Hepatocyte (in vitro differentiated cells): ENCODE data around the gene FYN. TPM values are rescaled to one million over a fixed set of nuclear protein-coding genes. Genes with fewer than 3 reads are reported as not detected.

ENCODE experiments used
- DNase-seq: peaks from one replicate; pipeline ENCODE4 v3.0.0-alpha.2; 2016; ENCODE audit warnings: low spot score
- H2AFZ ChIP-seq: fragments of 200-600 bp; sonication (generic); 2 replicates; pipeline ENCODE4 v1.6.0; 2016; ENCODE audit warnings: antibody characterized with exemption, mild to moderate bottlenecking
- H3K27ac ChIP-seq: fragments of 200-600 bp; sonication (generic); 2 replicates; pipeline ENCODE4 v1.5.1; 2016; ENCODE audit warnings: mild to moderate bottlenecking
- H3K27me3 ChIP-seq: fragments of 200-600 bp; sonication (generic); 2 replicates; pipeline ENCODE4 v1.6.1; 2016
- H3K36me3 ChIP-seq: fragments of 200-600 bp; sonication (generic); replicated peaks from 2 replicates; pipeline ENCODE4 v1.5.1; 2016; ENCODE audit warnings: low read depth; ENCODE audit not compliant: insufficient read depth
- H3K4me1 ChIP-seq: fragments of 200-600 bp; sonication (generic); 2 replicates; pipeline ENCODE4 v1.5.1; 2016; ENCODE audit warnings: mild to moderate bottlenecking, moderate library complexity; ENCODE audit not compliant: insufficient read depth
- H3K4me2 ChIP-seq: fragments of 200-600 bp; sonication (generic); 2 replicates; pipeline ENCODE4 v1.6.0; 2016
- H3K4me3 ChIP-seq: fragments of 200-600 bp; sonication (generic); 2 replicates; pipeline ENCODE4 v1.5.1; 2016; ENCODE audit warnings: mild to moderate bottlenecking
- H3K79me2 ChIP-seq: fragments of 200-600 bp; sonication (generic); 2 replicates; pipeline ENCODE4 v1.6.0; 2017; ENCODE audit warnings: mild to moderate bottlenecking
- H3K9me2 ChIP-seq: fragments of 200-600 bp; sonication (generic); replicated peaks from 2 replicates; pipeline ENCODE4 v1.6.0; 2017; ENCODE audit warnings: mild to moderate bottlenecking; ENCODE audit not compliant: insufficient read depth
- H3K9me3 ChIP-seq: fragments of 200-600 bp; sonication (generic); 2 replicates; pipeline ENCODE4 v1.5.1; 2016; ENCODE audit warnings: low read depth, mild to moderate bottlenecking
- H4K20me1 ChIP-seq: fragments of 200-600 bp; sonication (generic); 2 replicates; pipeline ENCODE4 v1.6.0; 2016; ENCODE audit warnings: mild to moderate bottlenecking; ENCODE audit not compliant: insufficient read depth, poor library complexity, severe bottlenecking
- EZH2 ChIP-seq: fragments of 200-600 bp; sonication (generic); IDR thresholded peaks from 2 replicates; pipeline ENCODE4 v1.6.1; 2016; ENCODE audit warnings: antibody characterized with exemption, mild to moderate bottlenecking, borderline replicate concordance
- EZH2phosphoT487 ChIP-seq: fragments of 200-600 bp; sonication (generic); IDR thresholded peaks from one replicate; pipeline ENCODE4 v1.6.1; 2018; ENCODE audit warnings: antibody characterized with exemption, mild to moderate bottlenecking, low read depth, moderate library complexity; ENCODE audit not compliant: unreplicated experiment, severe bottlenecking
- WGBS: methylation state at CpG from one replicate; pipeline ENCODE4 v1.1.6; 2016; ENCODE audit warnings: low lambda C conversion rate; ENCODE audit errors: missing lambda C conversion rate; 5-methylcytosine and 5-hydroxymethylcytosine counted together
- polyA plus RNA-seq: library from polyadenylated mRNA; unstranded; fragments of >200 nt; fragmentation: Nextera tagmentation; extraction: Ambion mirVana; gene quantifications from 2 replicates; pipeline ENCODE4 v1.2.1, GENCODE V29; 2016
- total RNA-seq: library from RNA; depleted of rRNA; stranded (reverse); fragments of >200 nt; gene quantifications from 2 replicates; pipeline ENCODE4 v1.2.3, GENCODE V29; 2014
- TF ChIP-seq, protein P1 (sequence below): fragments of 200-600 bp; sonication (generic); IDR thresholded peaks from 2 replicates; pipeline ENCODE4 v1.5.1; 2016; ENCODE audit warnings: antibody characterized with exemption, mild to moderate bottlenecking; ENCODE audit not compliant: poor library complexity

FYN gene
- total and polyA plus RNA-seq, 2 experiments from 2014 or later = 40.0 to 70.1 TPM

DNA sequence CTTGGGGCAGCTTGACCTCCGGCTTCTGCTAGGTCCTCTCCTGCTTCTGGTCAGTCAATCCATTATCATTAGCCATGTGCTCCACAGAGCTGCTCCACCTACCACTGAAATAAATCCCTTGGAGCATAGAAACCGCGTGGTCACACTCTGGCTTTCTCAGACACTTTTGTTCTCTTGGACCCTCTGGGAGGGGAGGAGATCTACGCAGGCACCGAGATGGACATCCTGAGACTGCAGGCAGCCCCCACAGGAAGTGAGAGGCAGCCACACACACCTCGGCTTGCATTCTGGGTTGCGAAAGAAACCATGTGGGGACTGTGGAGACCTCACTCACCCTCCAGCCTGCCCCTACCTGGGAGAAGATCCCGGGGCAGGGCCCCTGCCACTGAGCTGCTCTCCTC, 79.5 kb downstream of the FYN start:
- peaks cover 21% of the 10 kb centered on the region for H3K79me2 ChIP-seq
- 82% methylated on average over 8 of the region's 8 CpGs for WGBS

GRCh38 chr6:111792914-111793700, 80.1 kb downstream of the FYN start:
- Histone ChIP-seq H3K27ac (no peak overlapping the region), H3K27me3 (no peaks in the 10 kb centered on the region), H3K4me2 (no peak overlapping the region), H2AFZ (no peak overlapping the region), H4K20me1 (no peaks in the 10 kb centered on the region), H3K4me1 (peaks cover 7% of the 10 kb centered on the region), H3K79me2 (peaks cover 18% of the 10 kb centered on the region), H3K4me3 (no peak overlapping the region), H3K9me3 (no peaks in the 10 kb centered on the region), H3K36me3 (no peaks in the 10 kb centered on the region), H3K9me2 (no peaks in the 10 kb centered on the region)
- TF ChIP-seq EZH2 = no peak
- TF ChIP-seq, protein P1, sequence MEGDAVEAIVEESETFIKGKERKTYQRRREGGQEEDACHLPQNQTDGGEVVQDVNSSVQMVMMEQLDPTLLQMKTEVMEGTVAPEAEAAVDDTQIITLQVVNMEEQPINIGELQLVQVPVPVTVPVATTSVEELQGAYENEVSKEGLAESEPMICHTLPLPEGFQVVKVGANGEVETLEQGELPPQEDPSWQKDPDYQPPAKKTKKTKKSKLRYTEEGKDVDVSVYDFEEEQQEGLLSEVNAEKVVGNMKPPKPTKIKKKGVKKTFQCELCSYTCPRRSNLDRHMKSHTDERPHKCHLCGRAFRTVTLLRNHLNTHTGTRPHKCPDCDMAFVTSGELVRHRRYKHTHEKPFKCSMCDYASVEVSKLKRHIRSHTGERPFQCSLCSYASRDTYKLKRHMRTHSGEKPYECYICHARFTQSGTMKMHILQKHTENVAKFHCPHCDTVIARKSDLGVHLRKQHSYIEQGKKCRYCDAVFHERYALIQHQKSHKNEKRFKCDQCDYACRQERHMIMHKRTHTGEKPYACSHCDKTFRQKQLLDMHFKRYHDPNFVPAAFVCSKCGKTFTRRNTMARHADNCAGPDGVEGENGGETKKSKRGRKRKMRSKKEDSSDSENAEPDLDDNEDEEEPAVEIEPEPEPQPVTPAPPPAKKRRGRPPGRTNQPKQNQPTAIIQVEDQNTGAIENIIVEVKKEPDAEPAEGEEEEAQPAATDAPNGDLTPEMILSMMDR = no peak
- TF ChIP-seq EZH2phosphoT487 = no peak
- 84% methylated on average over 10 of the region's 10 CpGs for WGBS
- DNase-seq = no peak

More for the DNA sequence above, 79.5 kb downstream of the FYN start:
- H3K4me3 ChIP-seq = no peak overlapping the region
- DNase-seq = no peak
- H3K36me3 ChIP-seq = no peaks in the 10 kb centered on the region
- H3K4me1 ChIP-seq = peaks cover 5% of the 10 kb centered on the region
- TF ChIP-seq EZH2phosphoT487 = no peak
- TF ChIP-seq, protein P1 = no peak
- TF ChIP-seq EZH2 = no peak
- no peak overlapping the region for H3K4me2 ChIP-seq
- no peaks in the 10 kb centered on the region for H3K9me2 ChIP-seq
- no peaks in the 10 kb centered on the region for H3K27me3 ChIP-seq
- H4K20me1 ChIP-seq = no peaks in the 10 kb centered on the region
- H3K27ac ChIP-seq = no peak overlapping the region
- no peak overlapping the region for H2AFZ ChIP-seq
- H3K9me3 ChIP-seq = no peaks in the 10 kb centered on the region

- Histone ChIP-seq H3K4me2 (no peak overlapping the region), H3K4me3 (no peak overlapping the region), H3K36me3 (no peaks in the 10 kb centered on the region), H3K4me1 (peaks cover 7% of the 10 kb centered on the region), H3K27me3 (no peaks in the 10 kb centered on the region), H4K20me1 (no peaks in the 10 kb centered on the region), H2AFZ (no peak overlapping the region), H3K27ac (no peak overlapping the region), H3K79me2 (peaks cover 18% of the 10 kb centered on the region), H3K9me2 (no peaks in the 10 kb centered on the region), H3K9me3 (no peaks in the 10 kb centered on the region)
- no peak for DNase-seq
- 86% methylated on average over 2 of the region's 2 CpGs for WGBS
- TF ChIP-seq, protein P1 = no peak
- TF ChIP-seq EZH2phosphoT487 = no peak
- no peak for TF ChIP-seq EZH2
Measured at GRCh38 chr6:111792241-111792640, 81.0 kb downstream of the FYN start.
